IMR-90 (cell line): ENCODE results near the gene MLF2. TPM values are rescaled to one million over a fixed set of nuclear protein-coding genes. Genes with fewer than 3 reads are reported as not detected.

Source experiments
- ATAC-seq: fragments of 200-7000 bp; cut with Tn5 transposase; 2 replicates; pipeline ENCODE4 v1.9.1; 2020; ENCODE audit warnings: low read depth, mild to moderate bottlenecking, moderate library complexity
- BruUV-seq: library from RNA; stranded (reverse); fragments of 400-500 nt; replicated peaks from 2 replicates; lab custom pipeline; 2021; lab: Mats Ljungman, UMichigan
- CTCF ChIA-PET: fragments of 300-600 bp; formaldehyde crosslinking; extraction: SDS; loops from one replicate; lab custom pipeline; 2021; ENCODE audit warnings: antibody characterized with exemption; lab: Yijun Ruan, JAX
- POLR2A ChIA-PET: fragments of 300-600 bp; sonication (Branson Sonifier 250); formaldehyde crosslinking; loops from one replicate; lab custom pipeline; 2022; ENCODE audit warnings: antibody characterized with exemption; ENCODE audit not compliant: unreplicated experiment; lab: Charles Lee
- DNase-seq: peaks from one replicate; pipeline ENCODE4 v3.0.0; 2013
- H2AFZ ChIP-seq: replicated peaks from 2 replicates; pipeline ENCODE3; 2013; ENCODE audit warnings: low read length, mild to moderate bottlenecking; ENCODE audit not compliant: poor library complexity
- H2AK5ac ChIP-seq: 2 replicates; pipeline ENCODE4 v1.6.1; 2013; ENCODE audit warnings: low read depth, low read length, inconsistent platforms
- H2AK9ac ChIP-seq: replicated peaks from 2 replicates; pipeline ENCODE3; 2013; ENCODE audit warnings: mild to moderate bottlenecking, low read depth, low read length, moderate library complexity; ENCODE audit not compliant: poor library complexity
- H2BK120ac ChIP-seq: 2 replicates; pipeline ENCODE4 v1.6.1; 2013; ENCODE audit warnings: low read depth, low read length, inconsistent platforms
- H2BK15ac ChIP-seq: 3 replicates; pipeline ENCODE4 v1.6.1; 2013; ENCODE audit warnings: low read depth, low read length, inconsistent platforms
- H2BK20ac ChIP-seq: 2 replicates; pipeline ENCODE4 v1.6.1; 2013; ENCODE audit warnings: low read depth, mild to moderate bottlenecking, inconsistent platforms, low read length, moderate library complexity
- H2BK5ac ChIP-seq: 2 replicates; pipeline ENCODE4 v1.6.1; 2013; ENCODE audit warnings: mild to moderate bottlenecking, low read depth, low read length, inconsistent platforms; ENCODE audit not compliant: poor library complexity, severe bottlenecking
- H3K14ac ChIP-seq: replicated peaks from 2 replicates; pipeline ENCODE4 v1.6.1; 2013; ENCODE audit warnings: low read depth, low read length, inconsistent platforms
- H3K18ac ChIP-seq: 2 replicates; pipeline ENCODE4 v1.6.1; 2013; ENCODE audit warnings: low read depth, low read length, control low read depth
- H3K23ac ChIP-seq: 2 replicates; pipeline ENCODE4 v1.6.1; 2013; ENCODE audit warnings: low read depth, low read length, inconsistent platforms
- H3K27ac ChIP-seq: 2 replicates; pipeline ENCODE4 v1.5.1; 2013; ENCODE audit warnings: mild to moderate bottlenecking, control low read depth, low read length; ENCODE audit not compliant: insufficient read depth
- H3K27me3 ChIP-seq: 2 replicates; pipeline ENCODE4 v1.6.1; 2013; ENCODE audit warnings: low read length; ENCODE audit not compliant: control insufficient read depth, insufficient read depth
- H3K36me3 ChIP-seq: 2 replicates; pipeline ENCODE4 v1.6.1; 2013; ENCODE audit warnings: low read length, mixed read lengths; ENCODE audit not compliant: control insufficient read depth, insufficient read depth
- H3K4ac ChIP-seq: 2 replicates; pipeline ENCODE4 v1.6.1; 2013; ENCODE audit warnings: low read depth, low read length, inconsistent platforms
- H3K4me1 ChIP-seq: 2 replicates; pipeline ENCODE4 v1.6.1; 2013; ENCODE audit warnings: low read length, mixed read lengths; ENCODE audit not compliant: control insufficient read depth, insufficient read depth
- H3K4me2 ChIP-seq: 2 replicates; pipeline ENCODE4 v1.6.1; 2013; ENCODE audit warnings: low read depth, mild to moderate bottlenecking, control low read depth, low read length, moderate library complexity
- H3K4me3 ChIP-seq: 2 replicates; pipeline ENCODE4 v1.5.1; 2013; ENCODE audit warnings: low read depth, mild to moderate bottlenecking, control low read depth, low read length, moderate library complexity; ENCODE audit not compliant: insufficient read depth
- H3K56ac ChIP-seq: 2 replicates; pipeline ENCODE4 v1.6.1; 2013; ENCODE audit warnings: low read length, inconsistent platforms; ENCODE audit not compliant: insufficient read depth; ENCODE audit errors: extremely low read depth
- H3K79me1 ChIP-seq, 2 experiments: 2 replicates each; pipeline ENCODE4 v1.6.1; 2013; ENCODE audit warnings: low read length in 2 of 2, inconsistent platforms in 1 of 2, low read depth in 1 of 2
- H3K9ac ChIP-seq: 2 replicates; pipeline ENCODE4 v1.6.1; 2013; ENCODE audit warnings: low read depth, low read length, control low read depth
- H3K9me1 ChIP-seq: 2 replicates; pipeline ENCODE4 v1.6.1; 2013; ENCODE audit warnings: low read length, inconsistent platforms; ENCODE audit not compliant: insufficient read depth
- H3K9me3 ChIP-seq: 2 replicates; pipeline ENCODE4 v1.6.1; 2013; ENCODE audit warnings: low read length; ENCODE audit not compliant: control insufficient read depth, insufficient read depth
- H4K20me1 ChIP-seq: 2 replicates; pipeline ENCODE4 v1.6.1; 2013; ENCODE audit warnings: low read length, inconsistent platforms; ENCODE audit not compliant: insufficient read depth
- H4K5ac ChIP-seq: 2 replicates; pipeline ENCODE4 v1.6.1; 2013; ENCODE audit warnings: mild to moderate bottlenecking, low read depth, low read length, control low read depth
- H4K8ac ChIP-seq, 2 experiments: 2 replicates each; pipeline ENCODE4 v1.6.1; 2013; ENCODE audit warnings: low read depth in 2 of 2, low read length in 2 of 2, control low read depth in 1 of 2, inconsistent platforms in 1 of 2
- H4K91ac ChIP-seq: 2 replicates; pipeline ENCODE4 v1.6.1; 2013; ENCODE audit warnings: low read depth, low read length, inconsistent platforms; ENCODE audit not compliant: insufficient read depth
- BHLHE40 ChIP-seq: fragments of 150-350 bp; IDR thresholded peaks from 2 replicates; pipeline ENCODE4 v1.6.1; 2016; ENCODE audit warnings: mild to moderate bottlenecking, low read depth, low read length
- CHD1 ChIP-seq: IDR thresholded peaks from 2 replicates; pipeline ENCODE4 v1.6.1; 2012; ENCODE audit warnings: low read depth, low read length, improper control_type of control experiment
- ELK1 ChIP-seq: fragments of 150-350 bp; IDR thresholded peaks from 2 replicates; pipeline ENCODE4 v1.6.1; 2016; ENCODE audit warnings: low read depth, mild to moderate bottlenecking, low read length, moderate library complexity, borderline replicate concordance
- FOS ChIP-seq: fragments of 150-350 bp; IDR thresholded peaks from 2 replicates; pipeline ENCODE4 v1.6.1; 2016; ENCODE audit warnings: low read depth, low read length
- MAFK ChIP-seq: IDR thresholded peaks from 2 replicates; pipeline ENCODE4 v1.6.1; 2012; ENCODE audit warnings: low read depth, low read length, improper control_type of control experiment
- MAZ ChIP-seq: IDR thresholded peaks from 2 replicates; pipeline ENCODE4 v1.6.1; 2012; ENCODE audit warnings: low read depth, mild to moderate bottlenecking, low read length, improper control_type of control experiment, moderate library complexity, borderline replicate concordance
- MXI1 ChIP-seq: IDR thresholded peaks from 2 replicates; pipeline ENCODE4 v1.6.1; 2012; ENCODE audit warnings: low read depth, mild to moderate bottlenecking, low read length, moderate library complexity, borderline replicate concordance
- NFE2L2 ChIP-seq: fragments of 150-350 bp; IDR thresholded peaks from 2 replicates; pipeline ENCODE4 v1.6.1; 2016; ENCODE audit warnings: low read depth, mild to moderate bottlenecking, low read length
- POLR2A ChIP-seq: IDR thresholded peaks from 2 replicates; pipeline ENCODE4 v1.6.1; 2012; ENCODE audit warnings: mild to moderate bottlenecking, low read depth, low read length
- RCOR1 ChIP-seq: IDR thresholded peaks from 2 replicates; pipeline ENCODE4 v1.6.1; 2012; ENCODE audit warnings: mild to moderate bottlenecking, low read length, improper control_type of control experiment; ENCODE audit not compliant: insufficient replicate concordance
- RFX5 ChIP-seq: IDR thresholded peaks from 2 replicates; pipeline ENCODE4 v1.8.0; 2012; ENCODE audit warnings: low read depth, mild to moderate bottlenecking, low read length, moderate library complexity
- USF2 ChIP-seq: fragments of 150-350 bp; IDR thresholded peaks from 2 replicates; pipeline ENCODE4 v1.6.1; 2017; ENCODE audit warnings: mild to moderate bottlenecking, antibody characterized with exemption, low read length, low read depth
- WGBS, 2 experiments: methylation state at CpG; one replicate each; pipeline versions ENCODE4 v1.1.5 to v1.1.7; 2013; ENCODE audit warnings: missing lambda C conversion rate in 2 of 2; ENCODE audit not compliant: insufficient read length in 1 of 2; ENCODE audit errors: extremely low coverage in 2 of 2; 5-methylcytosine and 5-hydroxymethylcytosine counted together
- dilution Hi-C: fragments of 300-500 bp; cut with HindIII; formaldehyde crosslinking; loops from one replicate; pipeline ENCODE4 v1.14.3; 2018; ENCODE audit warnings: low sequenced_read_pairs; ENCODE audit not compliant: unreplicated experiment
- in situ Hi-C: fragments of 300-500 bp; cut with MboI; formaldehyde crosslinking; loops from 3 replicates; pipeline ENCODE4 v1.14.3; 2019; ENCODE audit warnings: low sequenced_read_pairs, inconsistent platforms, mixed read lengths
- intact Hi-C: fragments of 100-400 bp; cut with micrococcal nuclease; formaldehyde crosslinking; loops from 2 replicates; pipeline ENCODE4 v1.10.0; 2022
- polyA plus RNA-seq, 3 experiments: library from polyadenylated mRNA; depleted of rRNA; stranded (reverse); fragments of >200 nt; gene quantifications; 2 replicates each; pipeline ENCODE4 v1.2.3, GENCODE V29; 2012; ENCODE audit warnings: low replicate concordance in 1 of 3
- total RNA-seq: library from RNA; depleted of rRNA; stranded (reverse); fragments of >200 nt; gene quantifications from 2 replicates; pipeline ENCODE4 v1.2.3, GENCODE V29; 2012

MLF2 gene
- total and polyA plus RNA-seq, 2 of the 4 experiments (the other 2 are of a cell fraction), result 236 to 403 TPM

GRCh38 chr12:6792522-6793201 is 39.7 kb upstream of the MLF2 start:
- Histone ChIP-seq H3K18ac (0 out of 2 replicates have a peak overlapping the region, but pooled peaks have one; percentile 10), H4K91ac (0 out of 2 replicates have a peak overlapping the region, but pooled peaks have one; percentile 32), H3K36me3 (0 out of 2 replicates have a peak, but pooled peaks cover 2% of the 10 kb centered on the region), H3K9me1 (peaks cover 8% of the 10 kb centered on the region; the same call in 1 of the 2 replicates), H4K8ac (peak overlapping the region; percentile 59 to 86; a peak in 3 of 4 replicates), H2AK9ac (peak overlapping the region; percentile 73), H3K79me1 (peaks cover 0 to 14% of the 10 kb centered on the region in 2 experiments; a peak in 2 of 4 replicates), H3K4me1 (peaks cover 21% of the 10 kb centered on the region), H4K20me1 (no peaks in the 10 kb centered on the region), H3K9me3 (no peaks in the 10 kb centered on the region), H3K27ac (peak overlapping the region; percentile 13), H2AK5ac (no peak overlapping the region), H3K27me3 (no peaks in the 10 kb centered on the region), H2BK120ac (peak overlapping the region; percentile 51; the same call in 1 of the 2 replicates), H3K4me2 (peak overlapping the region; percentile 44), H3K4me3 (no peak overlapping the region), H3K56ac (no peak overlapping the region), H2BK15ac (no peak overlapping the region), H2BK20ac (no peak overlapping the region), H3K14ac (peak overlapping the region; percentile 51), H4K5ac (peak overlapping the region; percentile 27), H3K4ac (peak overlapping the region; percentile 64), H3K9ac (peak overlapping the region; percentile 23; the same call in 1 of the 2 replicates), H3K23ac (peak overlapping the region; percentile 41), H2AFZ (peak overlapping the region; percentile 89), H2BK5ac (no peak overlapping the region)
- in situ Hi-C loops, result no loop called here
- ATAC-seq, result peak; percentile 66
- ChIA-PET POLR2A (interaction anchor here (0.6 to 0.8 kb wide), 2 partner anchors 27 to 131 kb away, joined by 3 to 4 read pairs; partner anchors contain the start of gene PTMS), CTCF (interaction anchor here (0.7 to 1.4 kb wide), 2 partner anchors 8 to 39 kb away, joined by 3 to 6 read pairs; partner anchors contain the start of gene MLF2)
- intact Hi-C loops, result no loop called here
- dilution Hi-C loops, result no loop called here
- no TSS peak for BruUV-seq
- TF ChIP-seq ELK1, result no peak
- TF ChIP-seq MAFK, result no peak
- TF ChIP-seq POLR2A, result no peak
- no peak for TF ChIP-seq MAZ
- TF ChIP-seq NFE2L2, result no peak
- TF ChIP-seq USF2, result no peak
- TF ChIP-seq MXI1, result no peak; the same call in 1 of the 2 replicates
- TF ChIP-seq CHD1, result no peak
- TF ChIP-seq RFX5, result no peak
- no peak for TF ChIP-seq RCOR1
- TF ChIP-seq FOS, result no peak
- TF ChIP-seq BHLHE40, result no peak
- DNase-seq, result peak; percentile 13
- WGBS, 2 experiments, result 13% methylated on average over 4 of the region's 12 CpGs; no CpG with 5 or more reads in 1 of the 2 experiments
